ENCODE measurements around the gene L2HGDH. TPM values are rescaled to one million over a fixed set of nuclear protein-coding genes. Genes with fewer than 3 reads are reported as not detected.

L2HGDH gene
- total RNA-seq, 1 donor from 2014 or later, result 5.8 TPM

- Mint-ChIP-seq H3K27me3 (ENCODE audit: low read depth) (no peaks in the 10 kb centered on the region), H3K36me3 (ENCODE audit: low read depth) (no peaks in the 10 kb centered on the region), H3K4me1 (ENCODE audit: low read depth) (peaks cover 45% of the 10 kb centered on the region), H3K27ac (ENCODE audit: unreplicated experiment) (no peak overlapping the region), H3K9me3 (ENCODE audit: low read depth) (no peaks in the 10 kb centered on the region), H3K4me3 (ENCODE audit: unreplicated experiment) (no peak overlapping the region)
- TF ChIP-seq CTCF (IDR thresholded peaks at IDR 0.05), result no peak
- no peak for DNase-seq (ENCODE audit: low spot score)
These were observed 27.3 kb upstream of the L2HGDH start for GRCh38 chr14:50339178-50339804.

GRCh38 chr14:50338587-50338986 is 26.6 kb upstream of the L2HGDH start:
- DNase-seq (ENCODE audit: low spot score), result no peak
- no peaks in the 10 kb centered on the region for H3K36me3 Mint-ChIP-seq (ENCODE audit: low read depth)
- no peak overlapping the region for H3K27ac Mint-ChIP-seq (ENCODE audit: unreplicated experiment)
- H3K4me3 Mint-ChIP-seq (ENCODE audit: unreplicated experiment), result no peak overlapping the region
- no peaks in the 10 kb centered on the region for H3K27me3 Mint-ChIP-seq (ENCODE audit: low read depth)
- no peaks in the 10 kb centered on the region for H3K9me3 Mint-ChIP-seq (ENCODE audit: low read depth)
- no peak for TF ChIP-seq CTCF (IDR thresholded peaks at IDR 0.05)
- peaks cover 39% of the 10 kb centered on the region for H3K4me1 Mint-ChIP-seq (ENCODE audit: low read depth)

- TF ChIP-seq CTCF (IDR thresholded peaks at IDR 0.05), result no peak
- Mint-ChIP-seq H3K4me3 (ENCODE audit: unreplicated experiment) (no peak overlapping the region), H3K4me1 (ENCODE audit: low read depth) (peaks cover 37% of the 10 kb centered on the region)
These were observed 24.2 kb upstream of the L2HGDH start for GRCh38 chr14:50335989-50336824.

GRCh38 chr14:50335389-50335788 is 23.4 kb upstream of the L2HGDH start:
- Mint-ChIP-seq H3K27me3 (ENCODE audit: low read depth) (no peaks in the 10 kb centered on the region), H3K4me1 (ENCODE audit: low read depth) (peaks cover 37% of the 10 kb centered on the region), H3K9me3 (ENCODE audit: low read depth) (no peaks in the 10 kb centered on the region), H3K36me3 (ENCODE audit: low read depth) (no peaks in the 10 kb centered on the region), H3K27ac (ENCODE audit: unreplicated experiment) (peak overlapping the region; percentile 74), H3K4me3 (ENCODE audit: unreplicated experiment) (no peak overlapping the region)
- DNase-seq (ENCODE audit: low spot score), result no peak
- TF ChIP-seq CTCF (IDR thresholded peaks at IDR 0.05), result peak; percentile 27

More at GRCh38 chr14:50335989-50336824, 24.2 kb upstream of the L2HGDH start:
- Mint-ChIP-seq H3K27me3 (ENCODE audit: low read depth) (no peaks in the 10 kb centered on the region), H3K36me3 (ENCODE audit: low read depth) (no peaks in the 10 kb centered on the region), H3K27ac (ENCODE audit: unreplicated experiment) (peak overlapping the region; percentile 74), H3K9me3 (ENCODE audit: low read depth) (no peaks in the 10 kb centered on the region)
- DNase-seq (ENCODE audit: low spot score), result no peak

- Mint-ChIP-seq H3K36me3 (ENCODE audit: low read depth) (no peaks in the 10 kb centered on the region), H3K9me3 (ENCODE audit: low read depth) (no peaks in the 10 kb centered on the region), H3K4me3 (ENCODE audit: unreplicated experiment) (no peak overlapping the region), H3K27me3 (ENCODE audit: low read depth) (no peaks in the 10 kb centered on the region), H3K4me1 (ENCODE audit: low read depth) (peaks cover 37% of the 10 kb centered on the region), H3K27ac (ENCODE audit: unreplicated experiment) (no peak overlapping the region)
- no peak for TF ChIP-seq CTCF (IDR thresholded peaks at IDR 0.05)
- no peak for DNase-seq (ENCODE audit: low spot score)
These were observed 22.2 kb upstream of the L2HGDH start for GRCh38 chr14:50334211-50334610.
